Spleen (tissue), 7 donors: ENCODE results near the gene CEACAM18.

Experiments
- POLR2A ChIP-seq, 3 donors: fragments of 450-650 bp; IDR thresholded peaks; one replicate each; pipeline ENCODE4 v1.5.1; 2017; ENCODE audit warnings: antibody characterized with exemption in 3 of 3, mild to moderate bottlenecking in 1 of 3
- TF ChIP-seq, protein P1 (sequence below), 11 experiments: fragments of 200-600 bp in 7 of 11; fragments of 450-650 bp in 4 of 11; sonication (generic) in 4 of 11; IDR thresholded peaks in 8 of 11; conservative IDR thresholded peaks in 3 of 11; 1 replicate in 7 of 11; 2 replicates in 4 of 11; pipeline versions ENCODE4 v1.4.0 to v1.8.0; 2016 to 2021; ENCODE audit warnings: antibody characterized with exemption in 11 of 11, inconsistent platforms in 4 of 11, mild to moderate bottlenecking in 1 of 11
- donor health status: DM: no; HTN: no; CAD: no; lungs with moderate emphysema.
- donor health status: DM: no; HTN: no; CAD: no.
- donor health status: DM: no; HTN: no; CAD: no.

DNA sequence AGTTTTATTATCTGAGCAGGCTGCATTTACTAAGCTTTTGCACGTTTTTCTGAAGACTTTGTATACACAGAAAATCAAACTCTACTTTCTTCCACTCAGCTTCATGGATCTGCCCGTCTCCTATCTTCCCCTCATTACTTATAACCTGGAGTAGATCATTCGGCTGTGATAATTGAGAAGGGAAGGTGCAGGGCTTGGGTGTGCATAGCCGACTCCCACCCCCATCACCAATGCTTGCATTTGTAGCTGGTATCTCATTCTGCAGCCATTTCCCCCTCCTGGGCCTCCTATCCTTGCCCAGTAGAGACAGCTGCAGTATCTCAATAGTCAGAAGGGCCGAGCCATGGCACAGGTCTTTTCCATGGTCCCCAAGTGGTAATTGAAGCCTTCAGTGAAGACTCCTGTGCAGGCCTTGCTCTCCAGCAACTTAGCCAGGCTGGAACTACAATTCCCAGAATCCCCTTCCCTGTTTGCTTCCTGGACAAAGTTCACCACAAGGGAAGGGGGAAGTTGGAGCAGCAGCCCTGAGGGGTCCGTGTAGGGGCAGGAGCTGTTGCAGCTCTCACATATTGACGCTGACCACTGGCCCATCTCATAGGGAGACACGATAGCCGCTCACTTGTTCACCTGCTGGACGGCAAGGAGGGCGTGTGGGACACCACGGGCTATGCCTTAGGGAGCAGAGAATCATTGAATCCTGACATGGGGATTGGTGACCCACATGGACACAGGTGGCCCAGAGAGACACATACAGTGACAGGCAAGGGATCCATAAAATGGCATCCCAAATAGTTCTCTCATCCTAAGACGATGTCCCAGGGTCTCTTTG, 18.0 kb upstream of the CEACAM18 start:
- TF ChIP-seq, protein P1, sequence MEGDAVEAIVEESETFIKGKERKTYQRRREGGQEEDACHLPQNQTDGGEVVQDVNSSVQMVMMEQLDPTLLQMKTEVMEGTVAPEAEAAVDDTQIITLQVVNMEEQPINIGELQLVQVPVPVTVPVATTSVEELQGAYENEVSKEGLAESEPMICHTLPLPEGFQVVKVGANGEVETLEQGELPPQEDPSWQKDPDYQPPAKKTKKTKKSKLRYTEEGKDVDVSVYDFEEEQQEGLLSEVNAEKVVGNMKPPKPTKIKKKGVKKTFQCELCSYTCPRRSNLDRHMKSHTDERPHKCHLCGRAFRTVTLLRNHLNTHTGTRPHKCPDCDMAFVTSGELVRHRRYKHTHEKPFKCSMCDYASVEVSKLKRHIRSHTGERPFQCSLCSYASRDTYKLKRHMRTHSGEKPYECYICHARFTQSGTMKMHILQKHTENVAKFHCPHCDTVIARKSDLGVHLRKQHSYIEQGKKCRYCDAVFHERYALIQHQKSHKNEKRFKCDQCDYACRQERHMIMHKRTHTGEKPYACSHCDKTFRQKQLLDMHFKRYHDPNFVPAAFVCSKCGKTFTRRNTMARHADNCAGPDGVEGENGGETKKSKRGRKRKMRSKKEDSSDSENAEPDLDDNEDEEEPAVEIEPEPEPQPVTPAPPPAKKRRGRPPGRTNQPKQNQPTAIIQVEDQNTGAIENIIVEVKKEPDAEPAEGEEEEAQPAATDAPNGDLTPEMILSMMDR (IDR thresholded peaks at IDR 0.05 in 8 of 11, conservative IDR thresholded peaks at IDR 0.05 in 3 of 11), result no peak
- TF ChIP-seq POLR2A (IDR thresholded peaks at IDR 0.05), result no peak
